GM12878 (cell line): ENCODE results near the gene ZWINT. TPM values are rescaled to one million over a fixed set of nuclear protein-coding genes. Genes with fewer than 3 reads are reported as not detected.

Experiments used
- ATAC-seq: fragments of 200-7000 bp; cut with Tn5 transposase; 3 replicates; pipeline ENCODE4 v1.9.1; 2020; ENCODE audit warnings: mild to moderate bottlenecking, moderate library complexity
- Bru-seq: library from RNA; stranded (reverse); fragments of 400-500 nt; gene quantifications from one replicate; lab custom pipeline; 2021; lab: Mats Ljungman, UMichigan
- BruChase-seq, 2 experiments: library from RNA; stranded (reverse); fragments of 400-500 nt; gene quantifications; one replicate each; lab custom pipeline; 2021; lab: Mats Ljungman, UMichigan
- BruUV-seq: library from RNA; stranded (reverse); fragments of 400-500 nt; replicated peaks from 2 replicates; lab custom pipeline; 2021; lab: Mats Ljungman, UMichigan
- CTCF ChIA-PET: fragments of 300-600 bp; sonication (Branson Sonifier 250); formaldehyde crosslinking; extraction: SDS; loops from one replicate; lab custom pipeline; 2021; ENCODE audit warnings: inconsistent platforms; lab: Yijun Ruan, JAX
- POLR2A ChIA-PET: fragments of 350-600 bp; formaldehyde crosslinking; extraction: SDS; loops from one replicate; lab custom pipeline; 2021; ENCODE audit warnings: inconsistent platforms; lab: Charles Lee
- RAD21 ChIA-PET: fragments of 300-600 bp; sonication (Branson Sonifier 250); formaldehyde crosslinking; loops from one replicate; lab custom pipeline; 2023; ENCODE audit warnings: antibody characterized with exemption; ENCODE audit not compliant: unreplicated experiment; lab: Charles Lee
- SMC1A ChIA-PET: fragments of 300-600 bp; sonication (Branson Sonifier 250); formaldehyde crosslinking; loops from one replicate; lab custom pipeline; 2023; ENCODE audit not compliant: unreplicated experiment, uncharacterized antibody; lab: Charles Lee
- DNase-seq: peaks from one replicate; pipeline ENCODE4 v3.0.0-alpha.2; 2011; ENCODE audit warnings: low read depth, low spot score
- FAIRE-seq: peaks from 3 replicates; lab custom pipeline; 2011; peaks lifted over from hg19 to GRCh38; lab: Jason Lieb, UNC
- H2AFZ ChIP-seq: 2 replicates; pipeline ENCODE4 v1.6.0; 2011; ENCODE audit warnings: low read depth, low read length, control low read depth; ENCODE audit not compliant: control insufficient read depth
- H3K27ac ChIP-seq: 2 replicates; pipeline ENCODE4 v1.5.1; 2011; ENCODE audit warnings: control low read depth; ENCODE audit not compliant: control insufficient read depth, insufficient read depth
- H3K27me3 ChIP-seq, 2 experiments: replicated peaks in 1 of 2; 2 replicates each; pipeline versions ENCODE4 v1.6.0 to v1.6.1; 2011; ENCODE audit warnings: low read length in 1 of 2; ENCODE audit not compliant: control insufficient read depth in 2 of 2, insufficient read depth in 2 of 2
- H3K36me3 ChIP-seq, 2 experiments: 2 replicates each; pipeline ENCODE4 v1.5.1; 2011; ENCODE audit warnings: low read length in 1 of 2; ENCODE audit not compliant: control insufficient read depth in 2 of 2, insufficient read depth in 2 of 2
- H3K4me1 ChIP-seq: 2 replicates; pipeline ENCODE4 v1.6.1; 2011; ENCODE audit warnings: mild to moderate bottlenecking, low read length, moderate library complexity, mixed read lengths; ENCODE audit not compliant: control insufficient read depth, insufficient read depth
- H3K4me2 ChIP-seq: 2 replicates; pipeline ENCODE4 v1.6.0; 2011; ENCODE audit warnings: control low read depth; ENCODE audit not compliant: control insufficient read depth, insufficient read depth
- H3K4me3 ChIP-seq: fragments of 200-600 bp; sonication (generic); 2 replicates; pipeline ENCODE4 v1.5.1; 2016
- H3K79me2 ChIP-seq: 2 replicates; pipeline ENCODE4 v1.6.0; 2011; ENCODE audit warnings: low read length; ENCODE audit not compliant: control insufficient read depth, insufficient read depth
- H3K9ac ChIP-seq: 2 replicates; pipeline ENCODE4 v1.8.0; 2011; ENCODE audit warnings: low read length, control low read depth, mixed read lengths; ENCODE audit not compliant: control insufficient read depth, insufficient read depth
- H3K9me3 ChIP-seq: replicated peaks from 3 replicates; pipeline ENCODE4 v1.5.1; 2011; ENCODE audit warnings: mild to moderate bottlenecking, low read length; ENCODE audit not compliant: control insufficient read depth, insufficient read depth
- H4K20me1 ChIP-seq: 2 replicates; pipeline ENCODE4 v1.6.0; 2011; ENCODE audit not compliant: control insufficient read depth, insufficient read depth
- CREB1 ChIP-seq: IDR thresholded peaks from 2 replicates; pipeline ENCODE4 v1.6.1; 2012; ENCODE audit warnings: low read depth, mild to moderate bottlenecking, inconsistent platforms
- CTCF ChIP-seq, 3 experiments: IDR thresholded peaks in 2 of 3; conservative IDR thresholded peaks in 1 of 3; 2 replicates each; pipeline ENCODE4 v1.5.1; 2011; ENCODE audit warnings: low read depth in 3 of 3, low read length in 3 of 3, mild to moderate bottlenecking in 3 of 3, control low read depth in 2 of 3, moderate library complexity in 2 of 3, inconsistent platforms in 1 of 3, mixed read lengths in 1 of 3; ENCODE audit not compliant: control insufficient read depth in 2 of 3, insufficient read depth in 1 of 3; ENCODE audit errors: extremely low read depth in 1 of 3
- EZH2 ChIP-seq: IDR thresholded peaks from 2 replicates; pipeline ENCODE4 v1.6.1; 2012; ENCODE audit warnings: low read depth, mild to moderate bottlenecking, control low read depth, inconsistent platforms, low read length, borderline replicate concordance; ENCODE audit not compliant: control insufficient read depth
- IRF3 ChIP-seq: fragments of 450-650 bp; IDR thresholded peaks from 2 replicates; pipeline ENCODE4 v1.6.1; 2014; ENCODE audit warnings: mild to moderate bottlenecking
- NFXL1 ChIP-seq: fragments of 450-650 bp; IDR thresholded peaks from 2 replicates; pipeline ENCODE4 v1.6.1; 2017; ENCODE audit warnings: antibody characterized with exemption, mild to moderate bottlenecking, borderline replicate concordance
- NR2F1 ChIP-seq: fragments of 450-650 bp; conservative IDR thresholded peaks from 2 replicates; pipeline ENCODE4 v1.6.1; 2017; ENCODE audit warnings: mild to moderate bottlenecking
- POLR2AphosphoS5 ChIP-seq: IDR thresholded peaks from 2 replicates; pipeline ENCODE4 v1.6.1; 2011; ENCODE audit warnings: mild to moderate bottlenecking, low read length, inconsistent platforms
- RAD21 ChIP-seq: IDR thresholded peaks from 2 replicates; pipeline ENCODE4 v1.6.1; 2011; ENCODE audit warnings: mild to moderate bottlenecking, low read depth, low read length, moderate library complexity; ENCODE audit not compliant: insufficient read depth
- RELA ChIP-seq: fragments of 450-650 bp; IDR thresholded peaks from 2 replicates; pipeline ENCODE4 v1.8.0; 2014; ENCODE audit warnings: borderline replicate concordance; ENCODE audit not compliant: partially characterized antibody
- SIN3A ChIP-seq: IDR thresholded peaks from 2 replicates; pipeline ENCODE4 v1.6.1; 2012; ENCODE audit warnings: low read depth, low read length, improper control_type of control experiment
- TCF3 ChIP-seq: IDR thresholded peaks from 2 replicates; pipeline ENCODE4 v1.6.1; 2012; ENCODE audit warnings: low read depth, mild to moderate bottlenecking, low read length, borderline replicate concordance; ENCODE audit not compliant: insufficient read depth
- ZNF384 ChIP-seq: IDR thresholded peaks from 2 replicates; pipeline ENCODE4 v1.6.1; 2012; ENCODE audit warnings: low read depth, mild to moderate bottlenecking, low read length, improper control_type of control experiment, borderline replicate concordance
- WGBS: methylation state at CpG from one replicate; pipeline ENCODE4 v1.1.6; 2016; ENCODE audit warnings: low lambda C conversion rate; ENCODE audit not compliant: insufficient replicate concordance, insufficient coverage; ENCODE audit errors: missing lambda C conversion rate; 5-methylcytosine and 5-hydroxymethylcytosine counted together
- in situ Hi-C: fragments of 300-500 bp; cut with MboI; formaldehyde crosslinking; loops from 9 replicates; pipeline ENCODE4 v1.14.3; 2018; ENCODE audit warnings: mixed read lengths
- intact Hi-C: fragments of 100-400 bp; cut with micrococcal nuclease; formaldehyde crosslinking; loops from one replicate; pipeline ENCODE4 v1.14.2; 2022; ENCODE audit not compliant: unreplicated experiment
- long read RNA-seq, 2 experiments: library from polyadenylated mRNA; unstranded; transcript quantifications; one replicate each; pipeline ENCODE4 v2.0.0, GENCODE V29; 2019 to 2020
- polyA minus RNA-seq, 3 experiments: library from RNA; depleted of rRNA, polyadenylated mRNA; stranded (reverse); fragments of >200 nt; gene quantifications; 2 replicates each; pipeline ENCODE4 v1.2.3, GENCODE V29; 2011
- polyA plus RNA-seq, 11 experiments: library from polyadenylated mRNA; depleted of rRNA in 4 of 11; unstranded in 6 of 11; stranded (reverse) in 5 of 11; fragments of >200 nt; fragmentation: Nextera tagmentation in 4 of 11; fragmentation: Illumina TruSeq in 1 of 11; extraction: Ambion mirVana in 4 of 11; extraction: Trizol in 1 of 11; gene quantifications; 1 replicate in 1 of 11; 2 replicates in 10 of 11; pipeline versions ENCODE4 v1.2.1 to v1.2.3, GENCODE V29; 2011 to 2016; ENCODE audit warnings: inconsistent platforms in 2 of 11, missing spikeins in 2 of 11, low read depth in 1 of 11
- total RNA-seq, 4 experiments: library from RNA; depleted of rRNA in 3 of 4; stranded (reverse); fragments of >200 nt in 3 of 4; fragmentation: Illumina TruSeq in 1 of 4; extraction: Trizol in 1 of 4; gene quantifications; 2 replicates each; pipeline versions ENCODE4 v1.2.1 to v1.2.3, GENCODE V29; 2013 to 2021

Gene ZWINT, protein sequence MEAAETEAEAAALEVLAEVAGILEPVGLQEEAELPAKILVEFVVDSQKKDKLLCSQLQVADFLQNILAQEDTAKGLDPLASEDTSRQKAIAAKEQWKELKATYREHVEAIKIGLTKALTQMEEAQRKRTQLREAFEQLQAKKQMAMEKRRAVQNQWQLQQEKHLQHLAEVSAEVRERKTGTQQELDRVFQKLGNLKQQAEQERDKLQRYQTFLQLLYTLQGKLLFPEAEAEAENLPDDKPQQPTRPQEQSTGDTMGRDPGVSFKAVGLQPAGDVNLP
- 23.7 and 23.9 TPM in 2 replicates for total RNA-seq (2013; cell fraction: nucleolus; rRNA removed)
- total RNA-seq (2014; rRNA removed) (133 and 137 TPM in 2 replicates), total RNA-seq (2014; rRNA removed; fragmentation: Illumina TruSeq; extraction: Trizol) (123 and 126 TPM in 2 replicates), total RNA-seq (2021) (96.9 and 98.7 TPM in 2 replicates), polyA plus RNA-seq (2011; rRNA removed) (110 and 117 TPM in 2 replicates), polyA plus RNA-seq (2014; fragmentation: Illumina TruSeq; extraction: Trizol) (152 and 162 TPM in 2 replicates), polyA plus RNA-seq (2014; fragmentation: Nextera tagmentation; extraction: Ambion mirVana) (100 to 1,000 TPM; 129 to 151 TPM), polyA plus RNA-seq (2014; rRNA removed) (142 and 152 TPM in 2 replicates), polyA plus RNA-seq (2016; fragmentation: Nextera tagmentation; extraction: Ambion mirVana) (100 to 1,000 TPM; 290 to 324 TPM), polyA minus RNA-seq (2011; rRNA and poly(A)+ RNA removed) (55.3 and 65.0 TPM in 2 replicates), Bru-seq, nascent RNA (percentile 85 among the genes with signal in this experiment), BruChase-seq, experiment 1, labeled RNA remaining after a 6-hour chase (percentile 93 among the genes with signal in this experiment), BruChase-seq, experiment 2, labeled RNA remaining after a 2-hour chase (percentile 90 among the genes with signal in this experiment)
- 56.0 TPM for polyA plus RNA-seq (2011; ENCODE audit: low read depth)
- polyA plus RNA-seq (2011; cell fraction: cytosol; rRNA removed) = 88.0 and 120 TPM in 2 replicates
- 155 and 159 TPM in 2 replicates for polyA plus RNA-seq (2011; cell fraction: nucleus; rRNA removed)
- 65.0 and 69.0 TPM in 2 replicates for polyA plus RNA-seq (2012)
- 18.7 and 19.8 TPM in 2 replicates for polyA minus RNA-seq (2011; cell fraction: cytosol; rRNA and poly(A)+ RNA removed)
- polyA minus RNA-seq (2011; cell fraction: nucleus; rRNA and poly(A)+ RNA removed) = 48.0 and 60.6 TPM in 2 replicates
- long read RNA-seq, experiment 1, transcript ZWINT-202 (9 exons, 807 nt) = minor isoform, 14 of 243 reads
- long read RNA-seq, experiment 1, transcript ZWINT-203 (9 exons, 1,872 nt) = major isoform, 165 of 243 reads
- long read RNA-seq, experiment 1, transcript ZWINT-204 (8 exons, 1,851 nt) = minor isoform, 17 of 243 reads
- long read RNA-seq, experiment 1, partial matches to known transcripts = 11 of 243 reads
- long read RNA-seq, experiment 1, other reads (novel, unspliced or antisense) = 32 of 243 reads
- long read RNA-seq, experiment 2, transcript ZWINT-209 (7 exons, 1,961 nt) = minor isoform, 81 of 1,362 reads
- long read RNA-seq, experiment 2, transcript ZWINT-202 (9 exons, 807 nt) = minor isoform, 100 of 1,362 reads
- long read RNA-seq, experiment 2, transcript ZWINT-204 (8 exons, 1,851 nt) = minor isoform, 54 of 1,362 reads
- long read RNA-seq, experiment 2, transcript ZWINT-203 (9 exons, 1,872 nt) = major isoform, 885 of 1,362 reads
- long read RNA-seq, experiment 2, partial matches to known transcripts = 47 of 1,362 reads
- long read RNA-seq, experiment 2, other reads (novel, unspliced or antisense) = 190 of 1,362 reads

- peaks cover 2 to 6% of the 10 kb centered on the region in 2 experiments; a peak in 3 of 4 replicates for H3K36me3 ChIP-seq
- SMC1A ChIA-PET = interaction anchor here (0.9 to 1.3 kb wide), 6 partner anchors 9 to 262 kb away, joined by 3 to 4 read pairs (median 3); no protein-coding TSS in a partner anchor
- H3K79me2 ChIP-seq = peaks cover 26% of the 10 kb centered on the region
- peak; percentile 90 for DNase-seq
- CTCF ChIA-PET = interaction anchor here (1.0 to 1.4 kb wide), 5 partner anchors 9 to 89 kb away, joined by 3 to 6 read pairs (median 5); no protein-coding TSS in a partner anchor
- H3K27me3 ChIP-seq = no peaks in the 10 kb centered on the region
- H3K4me1 ChIP-seq = no peaks in the 10 kb centered on the region; the same call in none of the 2 replicates
- no peaks in the 10 kb centered on the region for H4K20me1 ChIP-seq
- intact Hi-C loops = loop anchor here (1.0 to 10.0 kb wide), 2 partner anchors 42 to 464 kb away; no protein-coding TSS in a partner anchor
- POLR2A ChIA-PET = interaction anchor here (0.7 to 0.9 kb wide), 3 partner anchors 10 to 382 kb away, joined by 3 read pairs; no protein-coding TSS in a partner anchor
- H3K9ac ChIP-seq = peak within 1 kb of the TSS; percentile 83
- 1% methylated on average over 44 of the region's 44 CpGs for WGBS
- H3K4me2 ChIP-seq = peak within 1 kb of the TSS; percentile 73
- ATAC-seq = peak; percentile 98
- peak; percentile 84 for FAIRE-seq
- H2AFZ ChIP-seq = peak within 1 kb of the TSS; percentile 96
- RAD21 ChIA-PET = no interaction called here
- no peaks in the 10 kb centered on the region for H3K9me3 ChIP-seq
- in situ Hi-C loops = no loop called here
- peak within 1 kb of the TSS; percentile 83 for H3K4me3 ChIP-seq
- no TSS peak for BruUV-seq
- peak within 1 kb of the TSS; percentile 79 for H3K27ac ChIP-seq
- peak; percentile 89 for TF ChIP-seq IRF3
- TF ChIP-seq NR2F1 = 0 out of 2 replicates have a peak, but pooled peaks have one; percentile 30
- peak; percentile 81 for TF ChIP-seq CREB1
- peak; percentile 79 for TF ChIP-seq POLR2AphosphoS5
- TF ChIP-seq TCF3 = 0 out of 2 replicates have a peak, but pooled peaks have one; percentile 39
- no peak for TF ChIP-seq RAD21
- TF ChIP-seq CTCF (IDR thresholded peaks at IDR 0.05 in 2 of 3, conservative IDR thresholded peaks at IDR 0.05 in 1 of 3; ENCODE audit: control insufficient read depth in 2 of 3, extremely low read depth in 1 of 3, insufficient read depth in 1 of 3, low read depth in 3 of 3, low read length in 3 of 3) = no peak
- peak; percentile 97 for TF ChIP-seq SIN3A
- no peak for TF ChIP-seq RELA
- no peak for TF ChIP-seq EZH2
- no peak for TF ChIP-seq NFXL1
- TF ChIP-seq ZNF384 = no peak
Measured at GRCh38 chr10:56360967-56361612, at the start of gene ZWINT. TSS of gene ZWINT (minus strand) at chr10:56361259. CDS start at chr10:56361236, 23 bp downstream.
